ENCODE measurements around the gene ZC2HC1C. TPM values are rescaled to one million over a fixed set of nuclear protein-coding genes. Genes with fewer than 3 reads are reported as not detected.

The ZC2HC1C gene
- total and polyA plus RNA-seq, 2 experiments from 2014 or later, result 0.90 to 2.8 TPM

GRCh38 chr14:75047506-75047905 lies 21.9 kb upstream of the ZC2HC1C start:
- DNase-seq (ENCODE audit: low spot score) (no peak), ATAC-seq (no peak)
- Mint-ChIP-seq H3K27me3 (ENCODE audit: insufficient read depth, low read depth, poor library complexity) (peaks cover 3% of the 10 kb centered on the region), H3K4me1 (no peaks in the 10 kb centered on the region; the same call in 2 of the 3 replicates), H3K36me3 (ENCODE audit: low read depth) (no peaks in the 10 kb centered on the region), H3K27ac (no peak overlapping the region), H3K9me3 (no peaks in the 10 kb centered on the region; the same call in 1 of the 3 replicates), H3K4me3 (no peak overlapping the region)
- Histone ChIP-seq H3K36me3 (ENCODE audit: insufficient read depth) (no peaks in the 10 kb centered on the region), H3K4me1 (ENCODE audit: insufficient read depth) (no peaks in the 10 kb centered on the region), H3K4me2 (no peak overlapping the region), H3K79me2 (replicated peaks; ENCODE audit: insufficient read depth) (0 out of 2 replicates have a peak, but pooled peaks cover 6% of the 10 kb centered on the region), H3K4me3 (no peak overlapping the region), H3K9me2 (ENCODE audit: insufficient read depth) (no peaks in the 10 kb centered on the region), H2AFZ (no peak overlapping the region), H3F3A (replicated peaks; ENCODE audit: low read depth) (no peaks in the 10 kb centered on the region), H3K27ac (ENCODE audit: low read depth) (no peak overlapping the region), H4K20me1 (replicated peaks; ENCODE audit: insufficient read depth) (0 out of 2 replicates have a peak, but pooled peaks cover 6% of the 10 kb centered on the region), H3K27me3 (ENCODE audit: insufficient read depth) (no peaks in the 10 kb centered on the region)
- TF ChIP-seq EZH2phosphoT487 (IDR thresholded peaks at IDR 0.05; ENCODE audit: unreplicated experiment), result no peak
- no peak for TF ChIP-seq STAT1 (IDR thresholded peaks at IDR 0.05; ENCODE audit: unreplicated experiment)
- TF ChIP-seq ZNF114 (CRISPR knock-in tag; IDR thresholded peaks at IDR 0.05), result no peak
- TF ChIP-seq NANOG (IDR thresholded peaks at IDR 0.05; ENCODE audit: borderline replicate concordance), result no peak
- TF ChIP-seq CREB1 (CRISPR knock-in tag; IDR thresholded peaks at IDR 0.05; ENCODE audit: low read depth), result no peak

DNA sequence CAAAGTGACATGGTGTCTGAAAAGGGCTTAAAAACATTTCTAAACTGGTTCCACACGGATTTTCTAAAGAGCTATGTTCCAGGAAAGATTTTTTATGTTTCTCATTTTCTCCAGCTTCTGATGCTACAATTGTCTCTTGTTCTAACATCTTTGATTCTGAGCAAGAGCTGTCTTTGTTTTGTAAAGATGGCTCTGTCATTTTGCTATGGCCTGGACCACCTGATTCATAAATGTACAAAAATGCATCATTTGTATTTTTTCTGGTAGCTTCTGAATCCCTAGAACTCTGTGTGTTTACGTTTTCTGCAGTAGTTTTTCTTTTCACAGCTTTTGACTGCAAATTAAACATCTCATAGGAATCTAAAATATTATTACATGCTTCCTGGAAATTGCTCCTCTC lies 21.3 kb upstream of the ZC2HC1C start:
- ATAC-seq (no peak), DNase-seq (ENCODE audit: low spot score) (no peak)
- Histone ChIP-seq H2AFZ (no peak overlapping the region), H3K9me2 (ENCODE audit: insufficient read depth) (no peaks in the 10 kb centered on the region), H3K4me2 (no peak overlapping the region), H3K36me3 (ENCODE audit: insufficient read depth) (no peaks in the 10 kb centered on the region), H3K4me3 (no peak overlapping the region), H3K27ac (ENCODE audit: low read depth) (no peak overlapping the region), H3F3A (replicated peaks; ENCODE audit: low read depth) (no peaks in the 10 kb centered on the region), H4K20me1 (replicated peaks; ENCODE audit: insufficient read depth) (0 out of 2 replicates have a peak, but pooled peaks cover 6% of the 10 kb centered on the region), H3K27me3 (ENCODE audit: insufficient read depth) (no peaks in the 10 kb centered on the region), H3K79me2 (replicated peaks; ENCODE audit: insufficient read depth) (0 out of 2 replicates have a peak, but pooled peaks cover 6% of the 10 kb centered on the region), H3K4me1 (ENCODE audit: insufficient read depth) (no peaks in the 10 kb centered on the region)
- H3K36me3 Mint-ChIP-seq (ENCODE audit: low read depth), result no peaks in the 10 kb centered on the region
- peaks cover 3% of the 10 kb centered on the region for H3K27me3 Mint-ChIP-seq (ENCODE audit: insufficient read depth, low read depth, poor library complexity)
- H3K4me1 Mint-ChIP-seq, result no peaks in the 10 kb centered on the region; the same call in 2 of the 3 replicates
- no peaks in the 10 kb centered on the region; the same call in 1 of the 3 replicates for H3K9me3 Mint-ChIP-seq
- H3K4me3 Mint-ChIP-seq, result no peak overlapping the region
- H3K27ac Mint-ChIP-seq, result no peak overlapping the region
- TF ChIP-seq CTCF (conservative IDR thresholded peaks at IDR 0.05; ENCODE audit: low read depth in 2 of 2) (no peak), CREB1 (CRISPR knock-in tag; IDR thresholded peaks at IDR 0.05; ENCODE audit: low read depth) (no peak), STAT1 (IDR thresholded peaks at IDR 0.05; ENCODE audit: unreplicated experiment) (no peak), ETS1 (IDR thresholded peaks at IDR 0.05) (no peak), ZNF114 (CRISPR knock-in tag; IDR thresholded peaks at IDR 0.05) (no peak), JUNB (IDR thresholded peaks at IDR 0.05; ENCODE audit: unreplicated experiment) (no peak), EZH2phosphoT487 (IDR thresholded peaks at IDR 0.05; ENCODE audit: unreplicated experiment) (no peak)
- TF ChIP-seq, protein P1, sequence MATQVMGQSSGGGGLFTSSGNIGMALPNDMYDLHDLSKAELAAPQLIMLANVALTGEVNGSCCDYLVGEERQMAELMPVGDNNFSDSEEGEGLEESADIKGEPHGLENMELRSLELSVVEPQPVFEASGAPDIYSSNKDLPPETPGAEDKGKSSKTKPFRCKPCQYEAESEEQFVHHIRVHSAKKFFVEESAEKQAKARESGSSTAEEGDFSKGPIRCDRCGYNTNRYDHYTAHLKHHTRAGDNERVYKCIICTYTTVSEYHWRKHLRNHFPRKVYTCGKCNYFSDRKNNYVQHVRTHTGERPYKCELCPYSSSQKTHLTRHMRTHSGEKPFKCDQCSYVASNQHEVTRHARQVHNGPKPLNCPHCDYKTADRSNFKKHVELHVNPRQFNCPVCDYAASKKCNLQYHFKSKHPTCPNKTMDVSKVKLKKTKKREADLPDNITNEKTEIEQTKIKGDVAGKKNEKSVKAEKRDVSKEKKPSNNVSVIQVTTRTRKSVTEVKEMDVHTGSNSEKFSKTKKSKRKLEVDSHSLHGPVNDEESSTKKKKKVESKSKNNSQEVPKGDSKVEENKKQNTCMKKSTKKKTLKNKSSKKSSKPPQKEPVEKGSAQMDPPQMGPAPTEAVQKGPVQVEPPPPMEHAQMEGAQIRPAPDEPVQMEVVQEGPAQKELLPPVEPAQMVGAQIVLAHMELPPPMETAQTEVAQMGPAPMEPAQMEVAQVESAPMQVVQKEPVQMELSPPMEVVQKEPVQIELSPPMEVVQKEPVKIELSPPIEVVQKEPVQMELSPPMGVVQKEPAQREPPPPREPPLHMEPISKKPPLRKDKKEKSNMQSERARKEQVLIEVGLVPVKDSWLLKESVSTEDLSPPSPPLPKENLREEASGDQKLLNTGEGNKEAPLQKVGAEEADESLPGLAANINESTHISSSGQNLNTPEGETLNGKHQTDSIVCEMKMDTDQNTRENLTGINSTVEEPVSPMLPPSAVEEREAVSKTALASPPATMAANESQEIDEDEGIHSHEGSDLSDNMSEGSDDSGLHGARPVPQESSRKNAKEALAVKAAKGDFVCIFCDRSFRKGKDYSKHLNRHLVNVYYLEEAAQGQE (IDR thresholded peaks at IDR 0.05; ENCODE audit: unreplicated experiment), result no peak
